KMS-11 (cell line): ENCODE results near the gene G6PC3.

Experiments
- H2AFZ ChIP-seq: fragments of 200-600 bp; sonication (generic); 2 replicates; pipeline ENCODE4 v1.6.1; 2016; ENCODE audit warnings: antibody characterized with exemption, mixed run types, low read depth
- H3K27ac ChIP-seq: fragments of 200-600 bp; sonication (generic); 2 replicates; pipeline ENCODE4 v1.6.1; 2016; ENCODE audit warnings: mild to moderate bottlenecking, mixed run types
- H3K27me3 ChIP-seq: fragments of 200-600 bp; sonication (generic); 2 replicates; pipeline ENCODE4 v1.6.1; 2017; ENCODE audit warnings: mild to moderate bottlenecking, low read depth, mixed run types, moderate library complexity; ENCODE audit not compliant: insufficient read depth
- H3K36me3 ChIP-seq: fragments of 200-600 bp; sonication (generic); 2 replicates; pipeline ENCODE4 v1.6.1; 2017; ENCODE audit warnings: mild to moderate bottlenecking, mixed run types; ENCODE audit not compliant: insufficient read depth
- H3K4me1 ChIP-seq: fragments of 200-600 bp; sonication (generic); 2 replicates; pipeline ENCODE4 v1.6.1; 2016; ENCODE audit warnings: mild to moderate bottlenecking, low read depth, mixed run types; ENCODE audit not compliant: poor library complexity, severe bottlenecking
- H3K4me2 ChIP-seq: fragments of 200-600 bp; sonication (generic); 2 replicates; pipeline ENCODE4 v1.7.0; 2016; ENCODE audit warnings: mild to moderate bottlenecking, mixed run types
- H3K4me3 ChIP-seq: fragments of 200-600 bp; sonication (generic); IDR thresholded peaks from 2 replicates; pipeline ENCODE4 v1.6.1; 2017; ENCODE audit warnings: low read depth, low read length, mixed read lengths; ENCODE audit not compliant: insufficient read depth
- H3K79me2 ChIP-seq: fragments of 200-600 bp; sonication (generic); 2 replicates; pipeline ENCODE4 v1.6.1; 2016; ENCODE audit warnings: low read depth, mixed run types; ENCODE audit not compliant: insufficient read depth
- H3K9ac ChIP-seq: fragments of 200-600 bp; sonication (generic); 2 replicates; pipeline ENCODE4 v1.6.1; 2016; ENCODE audit warnings: mild to moderate bottlenecking, mixed run types
- H4K20me1 ChIP-seq: fragments of 200-600 bp; sonication (generic); 2 replicates; pipeline ENCODE4 v1.6.1; 2016; ENCODE audit warnings: mild to moderate bottlenecking, mixed run types; ENCODE audit not compliant: insufficient read depth
- CTCF ChIP-seq: fragments of 200-600 bp; sonication (generic); conservative IDR thresholded peaks from 2 replicates; pipeline ENCODE4 v1.6.1; 2017; ENCODE audit warnings: low read depth, mild to moderate bottlenecking, antibody characterized with exemption, low read length, moderate library complexity, mixed read lengths

G6PC3 gene

GRCh38 chr17:44067545-44067940 is 3.0 kb upstream of the G6PC3 start:
- Histone ChIP-seq H3K79me2 (peaks cover 49% of the 10 kb centered on the region), H3K27me3 (no peaks in the 10 kb centered on the region), H3K4me3 (no peak overlapping the region), H3K36me3 (peaks cover 13% of the 10 kb centered on the region; the same call in 1 of the 2 replicates), H3K27ac (no peak overlapping the region), H3K4me2 (peak overlapping the region; percentile 82; the same call in 1 of the 2 replicates), H3K4me1 (peaks cover 49% of the 10 kb centered on the region), H4K20me1 (peaks cover 6% of the 10 kb centered on the region; the same call in 1 of the 2 replicates), H3K9ac (no peak overlapping the region), H2AFZ (peak overlapping the region; percentile 51; the same call in 1 of the 2 replicates)
- TF ChIP-seq CTCF, result no peak

- Histone ChIP-seq H3K36me3 (no peaks in the 10 kb centered on the region), H3K27me3 (no peaks in the 10 kb centered on the region), H3K4me3 (no peak overlapping the region), H3K79me2 (peaks cover 29% of the 10 kb centered on the region), H4K20me1 (no peaks in the 10 kb centered on the region), H3K27ac (peak overlapping the region; percentile 74), H3K9ac (peak overlapping the region; percentile 68), H3K4me1 (peaks cover 35% of the 10 kb centered on the region), H3K4me2 (peak overlapping the region; percentile 89), H2AFZ (peak overlapping the region; percentile 73)
- TF ChIP-seq CTCF, result 0 out of 2 replicates have a peak, but pooled peaks have one; percentile 8
Observed at GRCh38 chr17:44069974-44070454, 521 bp upstream of the G6PC3 start.

GRCh38 chr17:44071198-44071520 is 624 bp downstream of the G6PC3 start:
- no peaks in the 10 kb centered on the region for H3K36me3 ChIP-seq
- H2AFZ ChIP-seq, result peak overlapping the region; percentile 73
- no peak for TF ChIP-seq CTCF
- H3K4me1 ChIP-seq, result peaks cover 30% of the 10 kb centered on the region
- H3K4me2 ChIP-seq, result peak overlapping the region; percentile 89
- H3K4me3 ChIP-seq, result no peak overlapping the region
- peak overlapping the region; percentile 74 for H3K27ac ChIP-seq
- H3K27me3 ChIP-seq, result no peaks in the 10 kb centered on the region
- H3K9ac ChIP-seq, result peak overlapping the region; percentile 68
- peaks cover 18% of the 10 kb centered on the region; the same call in 1 of the 2 replicates for H3K79me2 ChIP-seq
- H4K20me1 ChIP-seq, result no peaks in the 10 kb centered on the region

GRCh38 chr17:44071772-44072171 is 1.2 kb downstream of the G6PC3 start:
- Histone ChIP-seq H3K4me3 (no peak overlapping the region), H3K4me2 (peak overlapping the region; percentile 89), H3K79me2 (peaks cover 15% of the 10 kb centered on the region; the same call in 1 of the 2 replicates), H2AFZ (no peak overlapping the region), H3K36me3 (no peaks in the 10 kb centered on the region), H4K20me1 (no peaks in the 10 kb centered on the region), H3K27me3 (no peaks in the 10 kb centered on the region), H3K27ac (peak overlapping the region; percentile 74; the same call in 1 of the 2 replicates), H3K4me1 (peaks cover 29% of the 10 kb centered on the region), H3K9ac (peak overlapping the region; percentile 68; the same call in 1 of the 2 replicates)
- TF ChIP-seq CTCF, result no peak
